ENCODE results near the gene XPO6. TPM values are rescaled to one million over a fixed set of nuclear protein-coding genes. Genes with fewer than 3 reads are reported as not detected.

Gene XPO6
- total RNA-seq, 3 donors from 2014 or later, result 97.6 to 138 (median 114) TPM

GRCh38 chr16:28149011-28149888 is 62.5 kb downstream of the XPO6 start:
- no peak overlapping the region for H3K4me3 ChIP-seq
- ATAC-seq, result peak; percentile 41
- H3K9me3 ChIP-seq, result no peaks in the 10 kb centered on the region
- DNase-seq, result no peak
- no peak for TF ChIP-seq CTCF (IDR thresholded peaks at IDR 0.05)
- intact Hi-C loops (cut with DNase I, micrococcal nuclease), result no loop called here
- no peaks in the 10 kb centered on the region for H3K36me3 ChIP-seq (ENCODE audit: low read depth)
- no peaks in the 10 kb centered on the region for H3K4me1 ChIP-seq (ENCODE audit: low read depth)

GRCh38 chr16:28146536-28146935 is 65.2 kb downstream of the XPO6 start:
- no peak for ATAC-seq
- intact Hi-C loops (cut with DNase I, micrococcal nuclease), result no loop called here
- no peak for DNase-seq
- Histone ChIP-seq H3K36me3 (ENCODE audit: low read depth) (no peaks in the 10 kb centered on the region), H3K4me3 (no peak overlapping the region), H3K4me1 (ENCODE audit: low read depth) (no peaks in the 10 kb centered on the region), H3K9me3 (no peaks in the 10 kb centered on the region)
- no peak for TF ChIP-seq CTCF (IDR thresholded peaks at IDR 0.05)

- DNase-seq, result no peak
- no peaks in the 10 kb centered on the region for H3K9me3 ChIP-seq
- ATAC-seq, result no peak
- TF ChIP-seq CTCF (IDR thresholded peaks at IDR 0.05), result no peak
- H3K4me3 ChIP-seq, result no peak overlapping the region
- intact Hi-C loops (cut with DNase I, micrococcal nuclease), result no loop called here
- no peaks in the 10 kb centered on the region for H3K36me3 ChIP-seq (ENCODE audit: low read depth)
- H3K4me1 ChIP-seq (ENCODE audit: low read depth), result no peaks in the 10 kb centered on the region
Observed at GRCh38 chr16:28145796-28146195, 66.0 kb downstream of the XPO6 start.

GRCh38 chr16:28140788-28141618 is 70.8 kb downstream of the XPO6 start:
- Histone ChIP-seq H3K4me1 (ENCODE audit: low read depth) (peaks cover 5% of the 10 kb centered on the region), H3K4me3 (no peak overlapping the region), H3K36me3 (ENCODE audit: low read depth) (no peaks in the 10 kb centered on the region), H3K9me3 (no peaks in the 10 kb centered on the region)
- DNase-seq (peak in 1 of 3 donors; percentile 43), ATAC-seq (peak; percentile 80)
- no peak for TF ChIP-seq CTCF (IDR thresholded peaks at IDR 0.05)
- intact Hi-C loops (cut with DNase I, micrococcal nuclease), result no loop called here

GRCh38 chr16:28139530-28139929 is 72.2 kb downstream of the XPO6 start:
- intact Hi-C loops (cut with DNase I, micrococcal nuclease), result no loop called here
- H3K9me3 ChIP-seq, result no peaks in the 10 kb centered on the region
- no peak overlapping the region for H3K4me3 ChIP-seq
- DNase-seq (no peak), ATAC-seq (no peak)
- H3K36me3 ChIP-seq (ENCODE audit: low read depth), result no peaks in the 10 kb centered on the region
- TF ChIP-seq CTCF (IDR thresholded peaks at IDR 0.05), result no peak
- peaks cover 5% of the 10 kb centered on the region for H3K4me1 ChIP-seq (ENCODE audit: low read depth)

All from mucosa of descending colon (tissue), 3 donors.